ENCODE results near the gene ATG5.

GRCh38 chr6:106258726-106259125 is 66.8 kb downstream of the ATG5 start:
- TF ChIP-seq CTCF (IDR thresholded peaks at IDR 0.05; ENCODE audit: poor library complexity), result no peak
- TF ChIP-seq EZH2 (IDR thresholded peaks at IDR 0.05; ENCODE audit: borderline replicate concordance), result no peak
